H1 (cell line): ENCODE results near the gene SPOCK1. TPM values are rescaled to one million over a fixed set of nuclear protein-coding genes. Genes with fewer than 3 reads are reported as not detected.

ENCODE experiments used
- BCL11A ChIP-seq, 2 experiments: IDR thresholded peaks; one replicate each; pipeline ENCODE4 v1.6.1; 2011; ENCODE audit warnings: low read depth in 2 of 2, low read length in 2 of 2, mild to moderate bottlenecking in 2 of 2
- CBX5 ChIP-seq: fragments of 300-800, 300-1000 bp; sonication (generic); IDR thresholded peaks from 2 replicates; pipeline ENCODE4 v1.7.1; 2016; ENCODE audit warnings: antibody characterized with exemption, low read length, low read depth
- CTBP2 ChIP-seq: IDR thresholded peaks from 2 replicates; pipeline ENCODE4 v1.7.0; 2011; ENCODE audit warnings: borderline replicate concordance, mild to moderate bottlenecking, moderate library complexity, mixed read lengths, low read length; ENCODE audit not compliant: insufficient read depth, insufficient read length
- EGR1 ChIP-seq: IDR thresholded peaks from 2 replicates; pipeline ENCODE4 v1.6.1; 2011; ENCODE audit warnings: low read depth, low read length, borderline replicate concordance
- HDAC6 ChIP-seq: IDR thresholded peaks from one replicate; pipeline ENCODE4 v1.7.1; 2012; ENCODE audit warnings: low read depth, mild to moderate bottlenecking, inconsistent platforms, low read length, moderate library complexity
- RAD21 ChIP-seq, 2 experiments: IDR thresholded peaks in 1 of 2; conservative IDR thresholded peaks in 1 of 2; 2 replicates each; pipeline ENCODE4 v1.6.1; 2011; ENCODE audit warnings: low read depth in 2 of 2, low read length in 2 of 2, improper control_type of control experiment in 1 of 2, inconsistent platforms in 1 of 2, mild to moderate bottlenecking in 1 of 2, moderate library complexity in 1 of 2
- SP4 ChIP-seq: IDR thresholded peaks from 2 replicates; pipeline ENCODE4 v1.6.1; 2012; ENCODE audit warnings: low read length, inconsistent platforms
- polyA plus RNA-seq, 7 experiments: library from polyadenylated mRNA; depleted of rRNA in 3 of 7; stranded (reverse) in 5 of 7; unstranded in 2 of 7; fragments of >200 nt in 5 of 7; fragments of 200-250 nt in 2 of 7; gene quantifications; 1 replicate in 5 of 7; 2 replicates in 1 of 7; 4 replicates in 1 of 7; pipeline versions ENCODE4 v1.2.1 to v1.2.3, GENCODE V29; 2011 to 2013; ENCODE audit warnings: missing spikeins in 2 of 7, mixed read lengths in 2 of 7
- total RNA-seq: library from RNA; stranded (reverse); fragmentation: NEBNext Ultra II Directional; extraction: Animal tissue kit (Norgen Biotek cat#: 25700); gene quantifications from 2 replicates; pipeline ENCODE4 v1.2.1, GENCODE V29; 2021
- TF ChIP-seq, protein P1 (sequence below): fragments of 300-600 bp; sonication (generic); IDR thresholded peaks from 2 replicates; pipeline ENCODE4 v1.7.1; 2012; ENCODE audit warnings: low read length, moderate library complexity, mild to moderate bottlenecking, inconsistent platforms; ENCODE audit not compliant: insufficient replicate concordance
- TF ChIP-seq, protein P2 (sequence below), 3 experiments: IDR thresholded peaks; 1 replicate in 2 of 3; 2 replicates in 1 of 3; pipeline versions ENCODE4 v1.5.1 to v1.6.1; 2011; ENCODE audit warnings: low read length in 3 of 3, mild to moderate bottlenecking in 3 of 3, inconsistent platforms in 2 of 3, low read depth in 1 of 3, moderate library complexity in 1 of 3; ENCODE audit not compliant: insufficient read depth in 1 of 3; ENCODE audit errors: control extremely low read depth in 1 of 3

SPOCK1 gene
- total and polyA plus RNA-seq, 2 of the 8 experiments (the other 6 are each of a cell fraction or from before 2014, with no cell fraction given): 6.9 to 18.1 TPM

DNA sequence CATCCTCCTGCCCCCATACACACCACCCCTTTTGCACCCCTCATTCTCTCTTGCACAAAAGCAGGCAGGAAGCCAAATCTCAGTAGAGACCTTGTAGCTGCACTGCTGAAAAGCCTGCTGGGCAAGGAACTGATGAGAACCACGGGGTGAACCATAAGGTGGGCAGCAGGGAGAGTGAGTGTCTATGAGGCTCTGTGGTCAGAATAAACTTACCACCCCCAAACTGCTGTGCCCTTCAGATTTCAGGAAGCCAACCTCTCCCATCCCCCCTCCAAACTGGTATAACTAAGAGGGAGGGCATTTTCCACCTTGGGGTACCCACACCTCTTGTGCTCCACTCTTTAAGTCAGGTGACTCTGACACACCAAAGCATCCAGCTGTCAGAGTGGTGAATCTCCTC, 471.4 kb downstream of the SPOCK1 start (continued):
- TF ChIP-seq, protein P1, sequence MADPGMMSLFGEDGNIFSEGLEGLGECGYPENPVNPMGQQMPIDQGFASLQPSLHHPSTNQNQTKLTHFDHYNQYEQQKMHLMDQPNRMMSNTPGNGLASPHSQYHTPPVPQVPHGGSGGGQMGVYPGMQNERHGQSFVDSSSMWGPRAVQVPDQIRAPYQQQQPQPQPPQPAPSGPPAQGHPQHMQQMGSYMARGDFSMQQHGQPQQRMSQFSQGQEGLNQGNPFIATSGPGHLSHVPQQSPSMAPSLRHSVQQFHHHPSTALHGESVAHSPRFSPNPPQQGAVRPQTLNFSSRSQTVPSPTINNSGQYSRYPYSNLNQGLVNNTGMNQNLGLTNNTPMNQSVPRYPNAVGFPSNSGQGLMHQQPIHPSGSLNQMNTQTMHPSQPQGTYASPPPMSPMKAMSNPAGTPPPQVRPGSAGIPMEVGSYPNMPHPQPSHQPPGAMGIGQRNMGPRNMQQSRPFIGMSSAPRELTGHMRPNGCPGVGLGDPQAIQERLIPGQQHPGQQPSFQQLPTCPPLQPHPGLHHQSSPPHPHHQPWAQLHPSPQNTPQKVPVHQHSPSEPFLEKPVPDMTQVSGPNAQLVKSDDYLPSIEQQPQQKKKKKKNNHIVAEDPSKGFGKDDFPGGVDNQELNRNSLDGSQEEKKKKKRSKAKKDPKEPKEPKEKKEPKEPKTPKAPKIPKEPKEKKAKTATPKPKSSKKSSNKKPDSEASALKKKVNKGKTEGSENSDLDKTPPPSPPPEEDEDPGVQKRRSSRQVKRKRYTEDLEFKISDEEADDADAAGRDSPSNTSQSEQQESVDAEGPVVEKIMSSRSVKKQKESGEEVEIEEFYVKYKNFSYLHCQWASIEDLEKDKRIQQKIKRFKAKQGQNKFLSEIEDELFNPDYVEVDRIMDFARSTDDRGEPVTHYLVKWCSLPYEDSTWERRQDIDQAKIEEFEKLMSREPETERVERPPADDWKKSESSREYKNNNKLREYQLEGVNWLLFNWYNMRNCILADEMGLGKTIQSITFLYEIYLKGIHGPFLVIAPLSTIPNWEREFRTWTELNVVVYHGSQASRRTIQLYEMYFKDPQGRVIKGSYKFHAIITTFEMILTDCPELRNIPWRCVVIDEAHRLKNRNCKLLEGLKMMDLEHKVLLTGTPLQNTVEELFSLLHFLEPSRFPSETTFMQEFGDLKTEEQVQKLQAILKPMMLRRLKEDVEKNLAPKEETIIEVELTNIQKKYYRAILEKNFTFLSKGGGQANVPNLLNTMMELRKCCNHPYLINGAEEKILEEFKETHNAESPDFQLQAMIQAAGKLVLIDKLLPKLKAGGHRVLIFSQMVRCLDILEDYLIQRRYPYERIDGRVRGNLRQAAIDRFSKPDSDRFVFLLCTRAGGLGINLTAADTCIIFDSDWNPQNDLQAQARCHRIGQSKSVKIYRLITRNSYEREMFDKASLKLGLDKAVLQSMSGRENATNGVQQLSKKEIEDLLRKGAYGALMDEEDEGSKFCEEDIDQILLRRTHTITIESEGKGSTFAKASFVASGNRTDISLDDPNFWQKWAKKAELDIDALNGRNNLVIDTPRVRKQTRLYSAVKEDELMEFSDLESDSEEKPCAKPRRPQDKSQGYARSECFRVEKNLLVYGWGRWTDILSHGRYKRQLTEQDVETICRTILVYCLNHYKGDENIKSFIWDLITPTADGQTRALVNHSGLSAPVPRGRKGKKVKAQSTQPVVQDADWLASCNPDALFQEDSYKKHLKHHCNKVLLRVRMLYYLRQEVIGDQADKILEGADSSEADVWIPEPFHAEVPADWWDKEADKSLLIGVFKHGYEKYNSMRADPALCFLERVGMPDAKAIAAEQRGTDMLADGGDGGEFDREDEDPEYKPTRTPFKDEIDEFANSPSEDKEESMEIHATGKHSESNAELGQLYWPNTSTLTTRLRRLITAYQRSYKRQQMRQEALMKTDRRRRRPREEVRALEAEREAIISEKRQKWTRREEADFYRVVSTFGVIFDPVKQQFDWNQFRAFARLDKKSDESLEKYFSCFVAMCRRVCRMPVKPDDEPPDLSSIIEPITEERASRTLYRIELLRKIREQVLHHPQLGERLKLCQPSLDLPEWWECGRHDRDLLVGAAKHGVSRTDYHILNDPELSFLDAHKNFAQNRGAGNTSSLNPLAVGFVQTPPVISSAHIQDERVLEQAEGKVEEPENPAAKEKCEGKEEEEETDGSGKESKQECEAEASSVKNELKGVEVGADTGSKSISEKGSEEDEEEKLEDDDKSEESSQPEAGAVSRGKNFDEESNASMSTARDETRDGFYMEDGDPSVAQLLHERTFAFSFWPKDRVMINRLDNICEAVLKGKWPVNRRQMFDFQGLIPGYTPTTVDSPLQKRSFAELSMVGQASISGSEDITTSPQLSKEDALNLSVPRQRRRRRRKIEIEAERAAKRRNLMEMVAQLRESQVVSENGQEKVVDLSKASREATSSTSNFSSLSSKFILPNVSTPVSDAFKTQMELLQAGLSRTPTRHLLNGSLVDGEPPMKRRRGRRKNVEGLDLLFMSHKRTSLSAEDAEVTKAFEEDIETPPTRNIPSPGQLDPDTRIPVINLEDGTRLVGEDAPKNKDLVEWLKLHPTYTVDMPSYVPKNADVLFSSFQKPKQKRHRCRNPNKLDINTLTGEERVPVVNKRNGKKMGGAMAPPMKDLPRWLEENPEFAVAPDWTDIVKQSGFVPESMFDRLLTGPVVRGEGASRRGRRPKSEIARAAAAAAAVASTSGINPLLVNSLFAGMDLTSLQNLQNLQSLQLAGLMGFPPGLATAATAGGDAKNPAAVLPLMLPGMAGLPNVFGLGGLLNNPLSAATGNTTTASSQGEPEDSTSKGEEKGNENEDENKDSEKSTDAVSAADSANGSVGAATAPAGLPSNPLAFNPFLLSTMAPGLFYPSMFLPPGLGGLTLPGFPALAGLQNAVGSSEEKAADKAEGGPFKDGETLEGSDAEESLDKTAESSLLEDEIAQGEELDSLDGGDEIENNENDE: no peak
- TF ChIP-seq, protein P2, sequence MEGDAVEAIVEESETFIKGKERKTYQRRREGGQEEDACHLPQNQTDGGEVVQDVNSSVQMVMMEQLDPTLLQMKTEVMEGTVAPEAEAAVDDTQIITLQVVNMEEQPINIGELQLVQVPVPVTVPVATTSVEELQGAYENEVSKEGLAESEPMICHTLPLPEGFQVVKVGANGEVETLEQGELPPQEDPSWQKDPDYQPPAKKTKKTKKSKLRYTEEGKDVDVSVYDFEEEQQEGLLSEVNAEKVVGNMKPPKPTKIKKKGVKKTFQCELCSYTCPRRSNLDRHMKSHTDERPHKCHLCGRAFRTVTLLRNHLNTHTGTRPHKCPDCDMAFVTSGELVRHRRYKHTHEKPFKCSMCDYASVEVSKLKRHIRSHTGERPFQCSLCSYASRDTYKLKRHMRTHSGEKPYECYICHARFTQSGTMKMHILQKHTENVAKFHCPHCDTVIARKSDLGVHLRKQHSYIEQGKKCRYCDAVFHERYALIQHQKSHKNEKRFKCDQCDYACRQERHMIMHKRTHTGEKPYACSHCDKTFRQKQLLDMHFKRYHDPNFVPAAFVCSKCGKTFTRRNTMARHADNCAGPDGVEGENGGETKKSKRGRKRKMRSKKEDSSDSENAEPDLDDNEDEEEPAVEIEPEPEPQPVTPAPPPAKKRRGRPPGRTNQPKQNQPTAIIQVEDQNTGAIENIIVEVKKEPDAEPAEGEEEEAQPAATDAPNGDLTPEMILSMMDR (IDR thresholded peaks at IDR 0.05; ENCODE audit: control extremely low read depth in 1 of 3, insufficient read depth in 1 of 3, low read depth in 1 of 3, low read length in 3 of 3): no peak
- no peak for TF ChIP-seq BCL11A (IDR thresholded peaks at IDR 0.05; ENCODE audit: low read depth in 2 of 2, low read length in 2 of 2)
- TF ChIP-seq RAD21 (IDR thresholded peaks at IDR 0.05 in 1 of 2, conservative IDR thresholded peaks at IDR 0.05 in 1 of 2; ENCODE audit: low read depth in 2 of 2, low read length in 2 of 2): no peak
- no peak for TF ChIP-seq HDAC6
- TF ChIP-seq SP4: no peak
- no peak for TF ChIP-seq CTBP2
- TF ChIP-seq EGR1: no peak
- TF ChIP-seq CBX5: no peak
